Smooth muscle cell (in vitro differentiated cells): Measurements from ENCODE around the gene CMIP. TPM values are rescaled to one million over a fixed set of nuclear protein-coding genes. Genes with fewer than 3 reads are reported as not detected.
"Not testable (repeated sequence)": the region's sequence is repeated elsewhere in the genome, so short reads cannot be mapped to it uniquely, and the experiment has no call there.

Experiments
- DNase-seq: peaks from one replicate; lab custom pipeline; 2025; ENCODE audit not compliant: unreplicated experiment; lab: John Stamatoyannopoulos, UW
- H2AFZ ChIP-seq: fragments of 200-600 bp; sonication (generic); 2 replicates; pipeline ENCODE4 v1.6.0; 2016; ENCODE audit warnings: antibody characterized with exemption, low read depth, mild to moderate bottlenecking
- H3F3A ChIP-seq: fragments of 200-600 bp; sonication (generic); 2 replicates; pipeline ENCODE4 v1.6.0; 2017; ENCODE audit warnings: antibody characterized with exemption, low read depth
- H3K27ac ChIP-seq: fragments of 200-600 bp; sonication (generic); 2 replicates; pipeline ENCODE4 v1.5.1; 2016; ENCODE audit warnings: low read depth, mild to moderate bottlenecking
- H3K27me3 ChIP-seq: fragments of 200-600 bp; sonication (generic); 2 replicates; pipeline ENCODE4 v1.6.1; 2016; ENCODE audit warnings: low read depth, mild to moderate bottlenecking
- H3K36me3 ChIP-seq: fragments of 200-600 bp; sonication (generic); 2 replicates; pipeline ENCODE4 v1.5.1; 2016; ENCODE audit warnings: low read depth
- H3K4me1 ChIP-seq: fragments of 200-600 bp; sonication (generic); 2 replicates; pipeline ENCODE4 v1.5.1; 2016; ENCODE audit warnings: low read depth
- H3K4me2 ChIP-seq: fragments of 200-600 bp; sonication (generic); 2 replicates; pipeline ENCODE4 v1.6.0; 2016; ENCODE audit warnings: mild to moderate bottlenecking
- H3K4me3 ChIP-seq: fragments of 200-600 bp; sonication (generic); 2 replicates; pipeline ENCODE4 v1.5.1; 2016; ENCODE audit warnings: mild to moderate bottlenecking
- H3K79me2 ChIP-seq: fragments of 200-600 bp; sonication (generic); 2 replicates; pipeline ENCODE4 v1.6.0; 2016; ENCODE audit warnings: low read depth, mild to moderate bottlenecking
- H3K9ac ChIP-seq: fragments of 200-600 bp; sonication (generic); 2 replicates; pipeline ENCODE4 v1.6.0; 2016; ENCODE audit warnings: low read depth
- H3K9me3 ChIP-seq: fragments of 200-600 bp; sonication (generic); replicated peaks from 2 replicates; pipeline ENCODE4 v1.5.1; 2016; ENCODE audit warnings: low read depth
- H4K20me1 ChIP-seq: fragments of 200-600 bp; sonication (generic); 2 replicates; pipeline ENCODE4 v1.6.0; 2016; ENCODE audit warnings: low read depth
- CTCF ChIP-seq: fragments of 200-600 bp; sonication (generic); IDR thresholded peaks from 2 replicates; pipeline ENCODE4 v1.5.1; 2017; ENCODE audit warnings: borderline replicate concordance, mild to moderate bottlenecking, antibody characterized with exemption; ENCODE audit not compliant: insufficient read depth, poor library complexity, severe bottlenecking
- WGBS: methylation state at CpG from one replicate; pipeline ENCODE4 v1.1.7; 2016; ENCODE audit warnings: low lambda C conversion rate; 5-methylcytosine and 5-hydroxymethylcytosine counted together
- polyA plus RNA-seq: library from polyadenylated mRNA; unstranded; fragments of >200 nt; fragmentation: Nextera tagmentation; extraction: Ambion mirVana; gene quantifications from 2 replicates; pipeline ENCODE4 v1.2.1, GENCODE V29; 2016
- total RNA-seq: library from RNA; depleted of rRNA; stranded (reverse); fragments of >200 nt; gene quantifications from 2 replicates; pipeline ENCODE4 v1.2.3, GENCODE V29; 2014

Gene CMIP
- total and polyA plus RNA-seq, 2 experiments from 2014 or later = 2.5 to 44.5 TPM

- Histone ChIP-seq H3K4me3 (no peak overlapping the region), H3K4me2 (no peak overlapping the region), H3K27me3 (no peaks in the 10 kb centered on the region), H4K20me1 (peaks cover 88% of the 10 kb centered on the region), H3K36me3 (no peaks in the 10 kb centered on the region), H3K4me1 (no peaks in the 10 kb centered on the region), H3K9ac (no peak overlapping the region), H3F3A (no peaks in the 10 kb centered on the region), H3K9me3 (no peaks in the 10 kb centered on the region), H2AFZ (no peak overlapping the region), H3K27ac (no peak overlapping the region), H3K79me2 (peaks cover 79% of the 10 kb centered on the region)
- no peak for TF ChIP-seq CTCF
- no peak for DNase-seq
- WGBS = 83% methylated on average over 6 of the region's 6 CpGs
Observed at GRCh38 chr16:81575834-81576233, 131.2 kb downstream of the CMIP start.

- Histone ChIP-seq H2AFZ (no peak overlapping the region), H3K36me3 (no peaks in the 10 kb centered on the region), H3K27me3 (no peaks in the 10 kb centered on the region), H4K20me1 (peaks cover 88% of the 10 kb centered on the region), H3K79me2 (peaks cover 73% of the 10 kb centered on the region), H3F3A (no peaks in the 10 kb centered on the region), H3K4me3 (no peak overlapping the region), H3K4me2 (no peak overlapping the region), H3K9me3 (no peaks in the 10 kb centered on the region), H3K27ac (no peak overlapping the region), H3K9ac (no peak overlapping the region), H3K4me1 (no peaks in the 10 kb centered on the region)
- no peak for DNase-seq
- 100% methylated on average over 1 of the region's 1 CpG for WGBS
- TF ChIP-seq CTCF = no peak
Observed at GRCh38 chr16:81576696-81577095, 132.1 kb downstream of the CMIP start.

- not testable (repeated sequence) for H3K4me1 ChIP-seq, H2AFZ ChIP-seq, H3K36me3 ChIP-seq, H3K9ac ChIP-seq, H3K4me2 ChIP-seq, H3K9me3 ChIP-seq, H3K27ac ChIP-seq, DNase-seq, H3F3A ChIP-seq, H3K27me3 ChIP-seq, H3K4me3 ChIP-seq
- peaks cover 86% of the 10 kb centered on the region for H4K20me1 ChIP-seq
- peaks cover 67% of the 10 kb centered on the region for H3K79me2 ChIP-seq
Observed at GRCh38 chr16:81577272-81577671, 132.7 kb downstream of the CMIP start.

GRCh38 chr16:81578076-81578475, 133.5 kb downstream of the CMIP start:
- Histone ChIP-seq H3K9ac (no peak overlapping the region), H3K9me3 (no peaks in the 10 kb centered on the region), H2AFZ (no peak overlapping the region), H3K27ac (no peak overlapping the region), H3K36me3 (no peaks in the 10 kb centered on the region), H3K4me1 (no peaks in the 10 kb centered on the region), H3F3A (no peaks in the 10 kb centered on the region), H3K27me3 (no peaks in the 10 kb centered on the region), H3K4me3 (no peak overlapping the region), H3K4me2 (no peak overlapping the region), H3K79me2 (peaks cover 63% of the 10 kb centered on the region), H4K20me1 (peaks cover 82% of the 10 kb centered on the region)
- DNase-seq = no peak
- TF ChIP-seq CTCF = no peak
- WGBS = 98% methylated on average over 2 of the region's 2 CpGs
